ENCODE measurements around the gene TSC22D2.
"Not testable (repeated sequence)": the region's sequence is repeated elsewhere in the genome, so short reads cannot be mapped to it uniquely, and the experiment has no call there.

Gene TSC22D2

DNA sequence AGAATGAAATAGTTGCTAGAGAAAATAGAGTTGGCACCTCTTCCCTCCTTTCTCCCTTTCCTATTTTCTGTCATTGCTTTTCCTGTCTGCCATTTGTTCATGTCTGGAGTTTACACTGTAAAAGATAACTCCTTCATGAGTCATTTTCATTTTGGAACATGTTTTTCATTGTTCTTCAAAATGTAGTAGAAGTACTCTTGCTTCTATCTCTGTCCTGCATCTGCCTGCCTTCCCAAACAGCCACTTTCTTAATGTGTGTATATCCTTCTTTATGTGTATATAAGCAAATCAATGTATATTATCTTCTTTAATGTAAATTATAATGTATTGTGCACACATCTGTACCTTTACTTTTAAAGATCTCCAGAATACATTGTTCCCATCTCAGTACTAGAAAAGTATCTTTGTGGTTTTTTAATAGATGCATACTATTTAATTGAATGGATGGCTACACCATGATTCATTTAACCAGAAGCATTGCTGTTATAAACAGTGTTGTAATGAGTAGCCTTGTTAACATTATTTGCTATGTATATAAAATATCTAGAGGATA is 41.1 kb downstream of the TSC22D2 start:
- no peak for DNase-seq

DNA sequence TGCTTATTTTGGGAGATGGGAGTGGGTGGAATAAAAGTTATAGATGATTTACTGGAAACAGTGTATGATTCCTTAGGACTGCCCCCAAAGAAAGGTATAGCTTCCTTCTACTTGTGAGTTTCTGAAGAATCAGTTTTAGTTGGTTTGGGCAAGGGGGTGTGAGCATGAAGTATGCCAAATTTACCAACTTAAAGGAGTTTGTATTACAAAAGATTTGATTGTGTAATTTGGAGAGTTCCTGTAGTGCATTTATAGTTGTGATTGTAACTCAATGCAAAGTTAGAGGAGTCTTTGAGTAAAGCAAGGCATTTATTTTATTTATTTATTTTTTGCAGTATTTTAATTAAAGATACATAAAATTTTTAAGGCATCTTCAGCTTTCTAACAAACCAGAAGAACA is 42.8 kb downstream of the TSC22D2 start:
- no peak for DNase-seq

DNA sequence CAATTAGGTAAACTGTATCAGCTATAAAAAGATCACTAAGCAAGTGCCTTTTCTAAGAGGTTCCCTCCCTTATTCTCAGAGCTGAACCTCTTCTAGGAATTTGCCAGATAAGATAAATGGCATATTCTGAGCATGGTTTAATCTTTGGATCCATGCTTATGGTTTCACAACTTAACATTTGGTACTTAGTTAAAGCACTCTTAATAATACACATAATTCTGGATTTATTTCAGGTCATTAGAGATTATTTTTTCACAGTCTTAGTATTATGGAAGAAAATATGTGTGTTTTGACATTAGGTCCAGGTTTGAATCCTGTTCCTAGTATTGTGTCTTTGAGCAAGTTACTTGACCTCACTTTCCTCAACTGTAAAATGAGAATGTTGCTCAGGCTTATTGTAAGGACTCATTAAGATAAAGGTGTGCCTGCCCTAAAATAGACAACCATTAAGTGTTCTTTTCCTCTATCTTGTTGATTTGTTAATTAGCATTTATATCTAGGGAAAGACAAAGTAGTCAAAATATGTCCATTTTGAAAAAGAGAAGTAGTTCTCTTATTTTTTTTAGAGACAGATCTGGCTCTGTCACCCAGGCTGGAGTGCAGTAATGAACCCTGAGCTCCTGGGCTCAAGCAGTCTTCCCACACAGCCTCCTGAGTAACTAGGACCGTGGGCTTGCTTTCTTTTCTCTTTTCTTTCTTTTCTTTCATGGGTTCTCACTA is 43.4 kb downstream of the TSC22D2 start:
- no peak for DNase-seq

DNA sequence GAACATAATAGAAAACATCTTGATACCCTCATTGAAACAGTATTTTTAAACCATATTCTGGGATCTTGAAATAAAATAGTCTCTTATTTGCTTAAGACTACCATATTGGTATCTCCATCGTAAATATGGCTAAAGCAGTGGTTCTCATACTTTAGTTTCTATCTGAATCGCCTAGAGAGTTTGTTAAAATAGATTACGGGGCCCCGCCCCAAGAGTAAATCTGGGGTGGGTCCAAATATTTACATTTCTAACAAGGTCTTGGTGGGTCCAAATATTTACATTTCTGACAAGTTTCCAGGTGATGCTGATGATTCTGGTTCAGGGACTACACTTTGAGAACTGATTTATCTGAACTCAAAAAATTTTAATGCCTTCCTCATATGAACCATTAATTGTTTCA is 45.3 kb downstream of the TSC22D2 start:
- no peak for DNase-seq

DNA sequence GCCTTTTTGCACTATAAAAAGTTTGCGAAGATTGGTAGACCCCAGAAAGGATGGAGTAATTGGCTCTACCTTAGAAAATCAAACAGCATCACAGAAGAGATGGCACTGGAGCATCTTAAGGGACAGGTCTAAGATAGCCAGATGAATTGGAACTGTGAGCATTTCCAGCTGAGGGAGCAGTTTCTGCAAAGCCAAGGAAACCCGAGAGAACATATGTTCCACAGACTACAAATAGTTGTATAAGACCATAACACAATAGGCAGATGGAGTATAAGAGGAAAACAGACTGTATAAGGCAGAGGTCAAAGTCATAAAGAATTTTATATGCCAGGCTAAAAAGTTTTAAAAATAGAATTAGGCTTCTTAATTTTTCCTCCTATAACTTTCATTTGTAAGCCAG is 46.0 kb downstream of the TSC22D2 start:
- DNase-seq, result no peak

DNA sequence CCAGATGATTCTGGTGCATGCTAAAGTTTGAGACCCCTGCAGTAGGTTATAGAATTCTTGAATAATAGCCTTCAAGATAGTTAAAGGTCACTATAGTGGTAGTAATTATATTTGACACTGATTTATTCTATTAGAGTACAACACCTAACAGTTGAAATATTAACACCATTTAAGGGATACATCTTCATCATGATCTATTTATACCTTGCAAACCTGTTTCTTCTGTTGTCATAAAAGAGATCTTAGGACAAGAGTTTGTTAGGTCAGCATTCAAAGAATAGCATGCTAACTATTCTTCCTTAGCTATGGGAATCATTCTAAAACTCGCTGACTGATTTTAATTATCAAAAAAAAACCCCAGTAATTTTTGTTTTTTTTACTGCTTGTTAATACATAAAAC is 46.5 kb downstream of the TSC22D2 start:
- DNase-seq, result no peak

DNA sequence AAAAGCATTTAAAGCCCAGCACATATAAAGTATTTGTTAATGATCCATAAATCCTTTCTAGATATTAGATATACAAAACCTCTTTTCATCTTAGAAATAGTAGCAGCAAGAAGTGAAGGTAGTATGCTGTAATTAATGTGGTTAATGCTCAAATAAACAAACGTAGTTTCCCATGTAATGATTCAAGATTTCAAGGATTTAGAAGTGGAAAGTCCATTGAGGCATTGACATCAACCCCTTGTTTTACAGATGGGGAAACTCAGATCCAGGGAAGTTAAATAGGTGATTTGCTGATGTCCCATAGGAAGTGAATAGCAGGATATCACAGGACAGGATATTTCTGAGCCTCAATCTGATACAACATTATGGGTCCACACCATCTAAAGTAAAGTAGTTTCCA is 47.2 kb downstream of the TSC22D2 start:
- no peak for DNase-seq

DNA sequence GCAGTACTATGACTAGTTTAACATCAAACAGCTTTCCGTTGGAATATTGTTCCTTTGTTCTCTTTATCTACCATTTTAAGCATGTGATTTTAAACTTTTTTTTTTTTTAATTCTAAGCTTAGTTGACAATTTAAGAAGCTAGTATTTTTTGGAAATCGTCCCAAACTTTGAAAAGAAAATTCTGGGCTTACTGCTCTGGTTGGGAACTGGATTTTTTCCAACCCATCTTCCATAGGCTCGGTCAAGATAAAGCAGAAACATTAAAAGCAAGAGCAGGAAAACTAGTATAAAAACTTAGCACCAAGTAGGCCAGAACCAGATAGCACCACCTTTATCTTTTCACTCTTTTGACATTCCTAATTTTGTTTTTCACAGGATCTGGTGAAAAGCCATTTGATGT is 49.9 kb downstream of the TSC22D2 start:
- DNase-seq, result no peak

DNA sequence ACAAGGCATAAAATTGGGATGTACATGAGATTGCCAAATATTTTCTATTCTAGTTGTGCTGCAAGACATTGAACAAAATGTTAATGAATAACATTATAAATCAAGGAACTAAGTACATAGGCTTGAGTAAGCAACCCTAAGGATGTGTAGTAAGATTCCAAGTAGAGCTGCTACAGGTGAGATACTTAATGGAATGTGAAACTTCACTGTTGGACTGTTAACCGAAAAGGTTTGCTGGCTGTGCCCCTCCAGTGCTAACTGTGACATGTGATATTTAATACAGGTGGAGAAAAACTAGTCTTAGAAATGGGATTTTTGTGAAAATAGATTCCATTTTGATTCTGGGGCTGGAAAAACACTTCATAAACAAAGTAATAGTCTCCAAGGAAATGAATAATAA is 52.4 kb downstream of the TSC22D2 start:
- no peak for DNase-seq

DNA sequence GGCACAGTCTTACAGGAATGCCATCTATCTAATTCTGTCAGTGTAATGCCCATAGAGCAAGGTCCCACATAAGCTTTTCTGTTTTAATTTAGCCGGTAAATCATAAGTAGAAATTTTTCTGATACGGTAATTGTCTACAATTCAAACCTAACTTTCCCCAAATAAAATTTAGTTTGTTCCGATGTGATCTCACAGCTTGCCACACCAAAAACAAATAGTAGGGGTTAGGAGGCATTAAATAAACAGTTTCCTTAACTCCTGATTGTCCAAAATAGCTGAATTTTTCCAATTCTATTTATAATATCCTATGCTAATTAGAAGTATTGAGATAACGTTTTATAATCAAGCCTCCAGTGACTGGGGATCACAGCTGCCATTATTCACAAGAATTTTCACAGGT is 53.3 kb downstream of the TSC22D2 start:
- DNase-seq, result no peak

DNA sequence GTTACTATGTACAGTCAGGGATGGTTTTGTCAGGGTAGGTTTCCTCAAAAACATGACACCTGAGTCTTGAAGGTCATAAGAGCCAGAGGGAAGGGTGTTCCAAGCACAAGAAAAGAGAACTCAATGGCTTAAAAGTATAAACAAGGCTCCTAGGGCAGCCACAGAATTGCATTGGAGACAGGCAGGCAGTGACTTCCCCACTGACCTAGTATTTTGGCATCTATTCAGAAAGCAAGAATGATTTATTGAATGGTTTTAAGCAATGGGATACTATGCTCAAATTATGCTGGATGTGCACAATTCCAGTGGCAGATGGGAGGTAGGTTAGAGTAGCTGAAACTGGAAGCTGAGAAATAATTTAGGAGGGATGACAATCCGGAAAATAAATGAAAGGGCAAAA is 54.0 kb downstream of the TSC22D2 start:
- DNase-seq, result no peak

DNA sequence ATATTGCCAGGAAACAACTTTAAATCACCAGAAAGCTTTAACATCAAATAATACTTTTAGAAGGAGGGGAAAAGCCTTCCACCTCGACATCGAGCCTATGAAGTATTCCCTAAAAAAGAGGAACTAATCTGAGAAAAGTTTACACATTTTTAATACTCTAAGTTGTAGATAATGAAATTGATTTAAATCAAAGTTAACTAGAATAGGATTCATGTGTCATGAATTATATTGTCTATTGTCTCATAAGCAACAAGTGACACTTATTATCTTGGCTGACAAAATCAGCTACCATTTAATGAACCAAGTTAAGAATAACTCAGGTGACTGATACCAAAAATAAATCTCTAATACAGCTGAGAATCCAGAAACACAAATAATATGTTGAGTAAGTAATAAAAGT is 56.6 kb downstream of the TSC22D2 start:
- no peak for DNase-seq

DNA sequence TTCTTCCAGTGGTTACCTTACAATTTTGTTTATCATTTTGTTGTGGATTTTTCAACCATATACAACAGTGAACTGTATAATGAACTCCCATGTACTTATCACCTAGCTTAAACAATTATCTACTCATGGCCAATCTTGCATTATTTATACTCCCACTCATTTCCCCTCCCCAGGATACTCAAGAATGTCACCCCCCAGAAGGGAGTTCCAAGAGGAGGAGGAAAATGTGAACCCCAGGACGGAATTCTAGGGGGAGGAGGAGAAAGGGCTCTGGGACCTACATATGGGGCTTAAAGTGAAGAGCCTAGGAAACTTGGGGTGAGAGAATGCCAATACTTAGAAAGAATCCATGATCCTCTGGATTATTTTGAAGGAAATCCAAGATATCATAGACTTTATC is 59.3 kb downstream of the TSC22D2 start:
- DNase-seq, result no peak

DNA sequence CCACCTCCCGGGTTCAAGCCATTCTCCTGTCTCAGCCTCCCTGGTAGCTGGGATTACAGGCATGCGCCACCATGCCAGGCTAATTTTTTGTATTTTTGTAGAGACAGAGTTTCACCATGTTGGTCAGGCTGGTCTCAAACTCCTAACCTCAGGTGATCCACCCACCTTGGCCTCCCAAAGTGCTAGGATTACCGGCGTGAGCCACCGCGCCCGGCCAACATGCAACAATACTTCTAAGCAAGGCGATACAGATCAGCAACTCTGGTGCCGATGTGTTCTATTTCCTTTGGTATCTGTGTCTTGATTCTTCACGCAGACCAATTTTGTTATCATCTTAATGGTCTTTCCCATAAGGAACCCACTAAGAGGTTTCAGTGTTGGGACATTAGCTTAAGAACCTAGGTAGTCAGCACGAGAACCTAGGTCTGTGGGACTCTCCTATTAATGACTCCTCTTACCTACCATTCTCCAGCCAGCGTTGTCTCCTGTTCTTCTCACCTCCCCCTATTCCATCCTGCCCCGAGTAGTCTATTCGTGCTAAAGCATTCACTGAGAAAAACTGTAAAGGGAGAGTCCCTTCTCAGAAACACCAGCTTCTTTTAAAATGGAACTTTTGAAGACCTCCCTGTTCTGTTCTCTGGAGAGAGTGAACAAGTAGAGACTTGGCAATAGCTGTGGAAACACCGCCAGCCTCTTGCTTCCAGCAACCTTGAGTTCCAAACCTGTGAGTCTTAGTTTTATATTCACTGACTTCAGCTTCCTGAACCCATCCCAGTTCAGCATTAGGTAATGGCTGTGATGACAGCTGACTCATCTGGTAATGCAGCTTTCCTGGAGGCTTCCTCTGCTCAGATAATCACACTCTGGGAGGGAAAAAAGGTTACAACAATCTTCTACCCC is 61.2 kb downstream of the TSC22D2 start:
- DNase-seq, result no peak

DNA sequence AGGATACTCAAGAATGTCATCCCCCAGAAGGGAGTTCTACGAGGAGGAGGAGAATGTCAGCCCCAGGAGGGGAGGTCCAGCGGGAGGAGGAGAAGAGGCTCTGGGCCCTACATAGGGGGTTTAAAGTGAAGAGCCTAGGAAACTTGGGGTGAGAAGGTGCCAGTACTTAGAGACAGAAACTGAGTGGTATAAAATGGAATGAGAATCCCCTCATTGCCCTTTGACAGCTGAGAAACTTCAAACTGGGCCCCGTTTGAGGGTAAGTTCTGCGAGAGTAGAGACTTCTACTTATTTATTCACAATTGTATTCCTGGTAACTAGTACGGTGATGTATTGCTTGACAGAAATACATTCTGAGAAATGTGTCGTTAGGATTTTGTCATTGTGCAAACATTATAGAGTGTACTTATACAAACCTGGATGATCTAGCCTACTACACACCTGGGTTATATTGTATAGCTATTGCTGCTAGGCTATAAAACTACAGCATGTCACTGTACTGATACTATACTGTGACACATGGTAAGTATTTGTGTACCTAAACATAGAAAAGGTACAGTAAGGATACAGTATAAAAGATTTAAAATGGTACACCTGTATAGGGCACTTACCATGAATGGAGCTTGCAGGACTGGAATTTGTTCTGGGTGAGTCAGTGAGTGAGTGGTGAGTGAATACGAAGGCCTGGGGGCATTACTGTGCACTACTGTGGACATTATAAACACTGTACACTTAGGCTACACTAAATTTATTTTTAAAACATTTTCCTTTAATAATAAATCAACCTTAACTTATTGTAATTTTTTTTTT is 62.0 kb downstream of the TSC22D2 start:
- DNase-seq, result no peak

DNA sequence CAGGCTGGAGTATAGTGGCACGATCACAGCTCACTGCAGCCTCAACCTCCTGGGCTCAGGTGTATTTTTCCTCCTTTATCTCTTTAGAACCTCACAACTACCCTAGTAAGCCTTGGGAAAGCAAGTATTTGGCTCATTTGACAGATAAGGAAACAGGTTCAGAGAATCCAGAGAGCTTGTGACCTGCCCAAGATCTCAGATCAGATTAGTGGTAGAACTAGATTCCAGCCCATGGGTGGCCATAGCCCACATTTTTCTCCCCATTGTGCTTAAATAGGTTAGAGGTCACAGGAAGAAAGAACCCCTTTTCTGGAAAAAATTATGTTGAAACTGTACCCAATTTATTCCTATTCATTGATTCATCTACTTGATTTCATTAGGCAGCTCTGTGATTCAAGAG is 64.3 kb downstream of the TSC22D2 start:
- DNase-seq, result no peak

DNA sequence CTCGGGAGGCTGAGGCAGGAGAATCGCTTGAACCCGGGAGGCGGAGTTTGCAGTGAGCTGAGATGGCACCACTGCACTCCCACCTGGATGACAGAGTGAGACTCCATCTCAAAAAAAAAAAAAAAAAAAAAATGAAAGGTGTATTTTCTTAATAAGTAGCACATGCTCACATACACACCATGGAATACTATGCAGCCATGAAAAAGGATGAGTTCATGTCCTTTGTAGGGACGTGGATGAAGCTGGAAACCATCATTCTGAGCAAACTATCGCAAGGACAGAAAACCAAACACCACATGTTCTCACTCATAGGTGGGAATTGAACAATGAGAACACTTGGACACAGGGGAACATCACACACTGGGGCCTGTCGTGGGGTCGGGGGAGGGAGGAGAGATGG is 65.1 kb downstream of the TSC22D2 start:
- DNase-seq, result not testable (repeated sequence)

DNA sequence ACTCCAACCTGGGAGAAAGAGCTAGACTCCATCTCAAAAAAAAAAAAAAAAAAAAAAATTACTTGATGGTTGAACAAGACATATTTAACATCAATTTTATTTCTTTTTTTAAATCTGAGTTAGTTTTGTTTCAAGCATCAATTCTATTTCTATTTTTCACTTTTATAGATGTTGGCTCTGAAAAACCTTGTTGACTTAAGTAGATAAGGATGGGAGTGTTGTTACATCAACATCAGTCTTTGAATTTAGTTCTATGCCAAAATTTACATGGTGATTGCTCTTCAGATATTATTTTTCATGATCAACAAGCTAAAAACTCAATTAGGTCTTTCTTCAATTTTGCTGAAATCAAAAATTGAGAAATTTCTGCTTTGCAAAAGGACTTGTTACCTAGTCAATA is 71.3 kb downstream of the TSC22D2 start:
- DNase-seq, result no peak

DNA sequence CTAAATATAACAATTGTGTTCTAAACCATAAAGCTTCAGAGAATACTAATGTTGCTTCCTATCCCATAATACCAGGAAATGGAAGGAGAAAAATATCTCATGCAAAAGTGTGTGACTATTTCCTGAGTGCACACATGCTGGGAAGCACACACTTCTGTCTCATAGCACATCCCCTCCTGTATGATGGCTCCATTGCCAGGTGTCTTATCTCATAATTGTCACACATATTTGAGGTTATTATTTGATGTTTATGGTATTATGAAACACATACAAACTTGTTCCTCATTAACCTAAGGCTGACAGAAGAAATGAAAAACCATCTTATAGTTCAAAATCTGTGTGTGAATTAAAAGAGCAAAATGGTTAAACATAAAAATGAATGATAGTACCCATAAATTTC is 72.8 kb downstream of the TSC22D2 start:
- DNase-seq, result no peak

DNA sequence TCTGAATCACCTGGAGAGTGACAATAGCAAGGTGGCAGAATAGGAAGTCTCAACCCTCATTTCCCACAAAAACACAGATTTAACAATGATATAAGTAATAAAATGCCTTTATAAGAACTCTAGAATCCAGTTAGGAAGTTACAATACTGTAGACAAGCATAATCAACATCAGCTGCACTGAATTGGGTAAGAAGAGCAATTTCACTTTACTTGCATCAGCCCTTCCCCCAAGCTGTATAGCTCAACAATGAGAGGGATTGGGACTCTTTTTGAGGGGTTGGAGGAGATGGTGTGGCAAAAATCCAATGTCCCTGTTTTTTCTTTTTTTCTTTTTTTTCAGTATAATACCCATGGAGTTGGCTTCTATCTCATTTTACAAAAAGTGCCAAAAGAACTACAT is 75.1 kb downstream of the TSC22D2 start:
- no peak for DNase-seq

DNA sequence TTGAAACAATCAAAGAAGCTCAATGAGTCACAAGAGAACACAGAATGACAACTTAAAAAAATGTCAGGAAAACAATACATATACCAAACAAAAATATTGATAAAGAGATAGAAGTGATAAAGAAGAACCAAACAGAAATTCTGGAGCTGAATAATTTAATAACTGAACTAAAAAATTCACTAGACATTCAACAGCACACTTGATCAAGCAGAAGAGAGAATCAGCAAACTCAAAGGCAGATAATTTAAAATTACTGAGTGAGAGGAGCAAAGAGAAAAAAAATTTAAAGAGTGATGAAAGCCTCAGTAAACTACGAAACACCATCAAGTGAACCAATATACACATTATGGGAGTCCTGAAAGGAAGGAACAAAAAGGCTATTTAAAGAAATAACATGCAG is 76.3 kb downstream of the TSC22D2 start:
- no peak for DNase-seq

DNA sequence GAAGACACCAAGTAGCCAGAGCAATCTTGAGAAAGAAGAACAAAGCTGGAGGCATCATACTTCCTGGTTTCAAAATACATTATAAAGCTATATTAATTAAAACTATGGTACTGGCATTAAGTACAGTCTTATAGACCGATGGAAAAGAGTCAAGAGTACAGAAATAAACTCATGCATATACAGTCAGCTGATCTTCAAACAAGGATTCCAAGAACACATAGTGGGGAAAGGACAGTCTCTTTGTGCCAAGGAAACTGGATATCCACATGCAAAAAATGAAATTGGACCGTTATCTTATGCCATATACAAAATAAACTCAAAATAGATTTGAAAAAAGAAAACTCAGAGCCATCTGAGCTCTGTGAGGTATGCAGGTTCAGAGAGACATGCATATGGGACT is 80.8 kb downstream of the TSC22D2 start:
- DNase-seq, result no peak

DNA sequence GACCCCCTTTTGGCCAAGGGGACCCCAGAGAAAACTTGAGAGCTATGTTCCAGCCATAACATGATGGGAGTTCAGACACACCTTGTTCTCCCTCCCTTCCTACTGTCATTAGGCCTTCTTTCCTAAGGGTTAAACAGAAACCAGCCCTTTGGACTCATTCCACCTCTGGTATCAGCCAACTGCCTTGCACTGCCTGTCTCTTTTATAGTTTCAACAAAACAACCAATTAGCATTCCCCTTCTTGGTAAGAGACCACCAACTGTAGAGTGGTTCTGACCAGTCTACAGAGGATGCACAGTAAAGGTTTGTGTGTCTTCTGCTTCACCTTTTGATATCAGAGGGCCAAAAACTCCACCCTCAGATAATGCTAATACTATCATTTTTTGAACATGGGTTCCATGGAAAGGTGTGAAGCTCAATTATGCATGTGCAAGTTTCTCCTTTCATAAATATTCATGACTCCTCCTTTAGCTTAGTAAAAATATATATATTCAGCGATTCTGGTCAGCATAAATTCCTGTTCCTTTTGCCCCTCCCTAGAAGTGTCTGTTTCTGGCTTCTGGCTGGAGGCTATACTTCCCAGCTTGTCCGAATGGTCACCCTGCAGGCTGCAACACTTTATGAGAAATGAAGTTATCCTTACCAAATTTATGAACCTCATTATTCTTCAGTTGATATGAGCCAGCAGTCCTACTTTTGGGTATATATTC is 82.3 kb downstream of the TSC22D2 start:
- DNase-seq, result no peak

All from activated CD4-positive, alpha-beta T cell treated with anti-CD3 and anti-CD28 coated beads, Interleukin-10, Interleukin-2, amounts not matched to agents 100 ng/mL and 50 ng/mL, durations not matched to agents 16 hours and 8 hours (primary cell).